Skin of body (tissue), 2 donors: ENCODE measurements around the gene SMYD4. TPM values are rescaled to one million over a fixed set of nuclear protein-coding genes. Genes with fewer than 3 reads are reported as not detected.
"Not testable (repeated sequence)": the region's sequence is repeated elsewhere in the genome, so short reads cannot be mapped to it uniquely, and the experiment has no call there.

ENCODE experiments used
- DNase-seq: peaks from one replicate; lab custom pipeline; 2025; lab: John Stamatoyannopoulos, UW
- total RNA-seq: library from RNA; depleted of rRNA; stranded (reverse); fragments of >200 nt; gene quantifications from one replicate; pipeline ENCODE4 v1.2.3, GENCODE V29; 2014

SMYD4 gene, protein sequence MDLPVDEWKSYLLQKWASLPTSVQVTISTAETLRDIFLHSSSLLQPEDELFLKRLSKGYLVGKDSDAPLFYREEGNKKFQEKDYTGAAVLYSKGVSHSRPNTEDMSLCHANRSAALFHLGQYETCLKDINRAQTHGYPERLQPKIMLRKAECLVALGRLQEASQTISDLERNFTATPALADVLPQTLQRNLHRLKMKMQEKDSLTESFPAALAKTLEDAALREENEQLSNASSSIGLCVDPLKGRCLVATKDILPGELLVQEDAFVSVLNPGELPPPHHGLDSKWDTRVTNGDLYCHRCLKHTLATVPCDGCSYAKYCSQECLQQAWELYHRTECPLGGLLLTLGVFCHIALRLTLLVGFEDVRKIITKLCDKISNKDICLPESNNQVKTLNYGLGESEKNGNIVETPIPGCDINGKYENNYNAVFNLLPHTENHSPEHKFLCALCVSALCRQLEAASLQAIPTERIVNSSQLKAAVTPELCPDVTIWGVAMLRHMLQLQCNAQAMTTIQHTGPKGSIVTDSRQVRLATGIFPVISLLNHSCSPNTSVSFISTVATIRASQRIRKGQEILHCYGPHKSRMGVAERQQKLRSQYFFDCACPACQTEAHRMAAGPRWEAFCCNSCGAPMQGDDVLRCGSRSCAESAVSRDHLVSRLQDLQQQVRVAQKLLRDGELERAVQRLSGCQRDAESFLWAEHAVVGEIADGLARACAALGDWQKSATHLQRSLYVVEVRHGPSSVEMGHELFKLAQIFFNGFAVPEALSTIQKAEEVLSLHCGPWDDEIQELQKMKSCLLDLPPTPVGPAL
- 11.9 TPM for total RNA-seq

- DNase-seq = peak; percentile 79
Observed at GRCh38 chr17:1829592-1830257, at the start of gene SMYD4, which contains the start of gene RPA1. TSS of gene SMYD4 (minus strand) at chr17:1829902. CDS start at chr17:1827994, 1,908 bp downstream. TSS of gene RPA1 (plus strand) at chr17:1830005. CDS start at chr17:1830094, 89 bp downstream.

DNA sequence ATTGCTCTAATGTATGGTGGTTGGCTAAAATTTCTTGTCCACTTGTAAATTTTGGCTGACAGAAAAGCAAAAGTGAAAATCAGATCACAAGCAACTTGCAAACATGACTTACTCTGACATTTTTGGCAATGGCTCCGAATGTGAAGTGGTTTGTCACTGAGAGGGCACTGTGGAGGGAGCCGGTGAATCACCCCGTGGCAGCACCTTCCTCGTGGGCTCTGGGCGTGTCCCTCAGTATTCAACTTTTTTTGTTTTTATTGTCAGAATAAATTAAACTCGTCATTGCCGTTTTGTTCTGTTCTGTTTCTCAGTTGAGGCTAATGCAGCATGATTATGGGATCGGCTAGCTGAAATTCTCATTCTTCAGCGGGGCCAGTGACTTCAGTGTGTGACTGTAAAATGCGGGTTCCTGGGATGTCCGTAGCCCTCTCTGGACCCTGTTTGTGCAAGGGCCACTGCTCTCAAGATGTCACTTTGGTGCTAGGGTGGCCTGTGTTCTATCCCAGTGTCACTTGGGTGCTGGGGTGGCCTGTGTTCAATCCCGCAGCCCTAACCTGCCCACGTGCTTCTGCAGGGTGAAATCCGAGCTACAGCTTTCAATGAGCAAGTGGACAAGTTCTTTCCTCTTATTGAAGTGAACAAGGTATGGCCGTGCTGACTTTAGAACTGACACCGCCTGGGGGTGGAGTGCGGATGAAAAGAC is 48.9 kb upstream of the SMYD4 start:
- no peak for DNase-seq

DNA sequence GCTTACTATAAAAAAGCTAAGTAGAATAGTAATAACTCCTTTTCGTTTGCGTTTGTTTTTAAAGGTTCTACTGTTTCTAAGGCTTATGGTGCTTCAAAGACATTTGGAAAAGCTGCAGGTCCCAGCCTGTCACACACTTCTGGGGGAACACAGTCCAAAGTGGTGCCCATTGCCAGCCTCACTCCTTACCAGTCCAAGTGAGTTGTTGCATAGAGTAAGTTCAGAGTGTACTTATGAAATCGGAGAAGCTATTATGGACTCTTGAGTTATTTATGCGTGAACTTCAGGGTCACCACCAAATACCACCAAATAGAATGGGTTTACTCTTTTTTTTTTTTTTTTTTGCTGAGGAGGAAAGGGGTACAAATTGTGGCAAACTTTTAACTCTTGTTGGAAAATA is 45.9 kb upstream of the SMYD4 start:
- no peak for DNase-seq

- no peak for DNase-seq
Observed at GRCh38 chr17:1873418-1873817, 43.7 kb upstream of the SMYD4 start.

GRCh38 chr17:1872976-1873375 is 43.3 kb upstream of the SMYD4 start:
- DNase-seq = no peak

- no peak for DNase-seq
Observed at GRCh38 chr17:1872254-1872653, 42.6 kb upstream of the SMYD4 start.

DNA sequence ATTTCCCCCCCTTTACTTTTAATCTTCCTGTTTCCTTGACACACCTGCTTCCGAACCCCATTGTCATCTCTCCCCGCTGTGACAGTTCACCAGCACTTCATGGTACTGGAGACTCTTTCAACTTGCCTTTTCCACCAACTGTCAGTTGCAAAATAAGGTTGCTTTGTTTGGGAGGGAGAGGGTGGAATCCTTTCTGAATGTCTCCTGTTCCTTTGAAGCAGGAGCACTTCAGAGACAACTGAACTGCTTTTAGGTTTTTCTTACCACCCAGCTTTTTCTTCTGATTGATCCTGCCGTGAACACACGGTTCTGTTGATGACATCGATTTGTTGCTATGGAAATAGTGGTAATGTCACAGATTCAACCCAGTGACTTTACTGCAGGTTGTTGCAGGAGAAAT is 42.1 kb upstream of the SMYD4 start:
- no peak for DNase-seq

DNA sequence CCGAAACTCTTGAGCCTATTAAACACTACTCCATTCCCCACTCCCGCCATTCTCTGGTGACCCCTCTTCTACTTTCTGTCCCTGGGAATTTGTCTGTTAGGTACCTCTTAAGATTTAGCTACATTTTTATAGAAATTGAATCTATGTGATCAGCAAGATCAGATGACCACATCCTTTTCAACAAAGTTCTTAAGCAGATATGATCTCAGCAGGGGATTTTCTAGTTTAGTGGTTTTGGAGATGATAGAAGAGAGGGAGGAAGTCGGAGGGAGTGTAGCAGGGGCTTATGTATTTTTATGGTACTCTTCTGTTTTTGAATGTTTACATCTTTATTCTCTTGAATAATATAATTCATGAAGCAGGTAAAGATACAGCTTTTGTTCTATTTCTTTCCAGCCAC is 40.9 kb upstream of the SMYD4 start:
- no peak for DNase-seq

- no peak for DNase-seq
Observed at GRCh38 chr17:1868090-1868489, 38.4 kb upstream of the SMYD4 start.

- no peak for DNase-seq
Observed at GRCh38 chr17:1867307-1867706, 37.6 kb upstream of the SMYD4 start.

GRCh38 chr17:1865252-1866037 is 35.7 kb upstream of the SMYD4 start:
- DNase-seq = no peak

GRCh38 chr17:1861391-1862010 is 31.8 kb upstream of the SMYD4 start:
- no peak for DNase-seq

DNA sequence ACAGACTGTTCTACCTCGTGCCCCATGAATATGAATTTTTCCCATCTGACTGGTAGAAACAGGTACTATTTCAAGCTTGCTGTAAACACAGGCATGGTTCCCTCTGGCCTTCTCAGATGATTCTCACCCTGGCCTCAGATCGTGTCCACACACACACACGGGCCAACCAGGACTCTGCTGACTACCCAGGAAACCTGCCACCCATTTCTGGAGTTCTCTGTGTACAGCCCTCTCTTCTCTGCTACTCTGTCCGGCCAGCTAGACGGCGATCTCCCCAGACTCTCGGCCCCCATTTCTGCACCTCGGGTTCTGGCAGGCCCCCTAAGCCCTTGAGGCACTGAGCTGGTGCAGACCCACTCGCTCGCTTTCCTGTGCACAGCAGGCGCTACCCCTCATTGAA is 31.3 kb upstream of the SMYD4 start:
- DNase-seq = no peak

- not testable (repeated sequence) for DNase-seq
Observed at GRCh38 chr17:1856462-1856861, 26.8 kb upstream of the SMYD4 start.

GRCh38 chr17:1853698-1854097 is 24.0 kb upstream of the SMYD4 start:
- no peak for DNase-seq

GRCh38 chr17:1852327-1852726 is 22.6 kb upstream of the SMYD4 start:
- no peak for DNase-seq

GRCh38 chr17:1847191-1847590 is 17.5 kb upstream of the SMYD4 start:
- no peak for DNase-seq

DNA sequence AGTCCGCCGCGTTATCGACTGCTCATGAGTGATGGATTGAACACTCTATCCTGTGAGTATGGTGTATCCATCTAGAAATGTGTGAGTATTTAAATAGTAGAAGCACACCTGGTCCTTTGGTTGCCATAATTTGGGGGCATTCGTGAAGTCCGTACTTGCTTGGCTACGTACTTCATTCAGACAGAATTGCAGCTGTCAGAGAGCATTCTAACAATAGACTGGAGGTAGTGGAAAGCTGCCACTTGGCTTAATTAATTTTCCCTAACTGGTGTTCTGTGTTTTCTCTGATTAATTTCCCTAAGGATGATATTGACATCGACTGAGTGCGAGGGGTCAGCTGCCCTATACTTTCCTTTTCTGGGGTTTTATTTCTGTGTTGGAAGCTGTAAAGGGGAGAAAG is 14.2 kb upstream of the SMYD4 start:
- no peak for DNase-seq

DNA sequence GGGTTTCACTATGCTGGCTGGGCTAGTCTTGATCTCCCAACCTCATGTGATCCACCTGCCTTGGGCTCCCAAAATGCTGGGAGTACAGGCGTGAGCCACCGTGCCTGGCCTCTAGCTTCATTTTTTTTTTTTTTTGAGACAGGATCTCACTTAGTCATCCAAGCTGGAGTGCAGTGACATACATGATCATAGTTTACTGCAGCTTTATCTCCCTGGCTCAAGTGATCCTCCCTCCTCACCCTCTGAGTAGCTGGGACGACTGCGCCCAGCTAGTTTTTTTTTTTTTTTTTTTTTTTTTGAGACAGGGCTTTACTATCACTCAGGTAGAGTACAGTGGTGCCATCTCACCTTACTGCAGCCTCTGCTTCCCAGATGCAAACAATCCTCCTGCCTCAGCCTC is 9.8 kb upstream of the SMYD4 start:
- DNase-seq = no peak
